ENCODE data around the gene TOMM20L.

- TF ChIP-seq CTCF (conservative IDR thresholded peaks at IDR 0.05) (no peak), EZH2 (IDR thresholded peaks at IDR 0.05; ENCODE audit: low read depth) (no peak)
These were observed 42.0 kb upstream of the TOMM20L start for GRCh38 chr14:58353516-58354299.
